ENCODE results near the gene RNASEH1.

DNA sequence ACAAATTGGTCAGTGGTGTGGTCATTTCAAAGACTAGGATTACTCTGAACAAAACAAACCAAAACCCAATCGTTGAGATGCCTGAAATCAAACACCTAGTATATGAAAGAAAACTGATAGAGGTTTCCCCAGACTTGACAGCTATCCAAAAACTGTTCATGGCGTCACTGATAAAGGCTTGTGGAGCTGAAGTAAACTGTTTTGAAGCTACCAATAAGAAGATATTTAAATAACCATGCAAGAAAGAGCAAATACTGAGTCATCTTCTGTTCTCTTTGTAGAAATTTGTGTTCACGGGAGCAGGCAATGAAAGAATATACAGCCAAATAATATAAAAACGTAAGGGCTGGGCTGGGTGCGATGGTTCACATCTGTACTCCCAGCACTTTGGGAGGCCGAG is 29.3 kb upstream of the RNASEH1 start:
- no peak for TF ChIP-seq EZH2 (IDR thresholded peaks at IDR 0.05; ENCODE audit: insufficient read depth, low read length)
- no peak for TF ChIP-seq CTCF (IDR thresholded peaks at IDR 0.05; ENCODE audit: insufficient read depth, low read depth, low read length)
